ENCODE results near the gene NUP214.
A peak's percentile ranks its signal among the peaks of the same experiment; 100 is the strongest.

NUP214 gene

GRCh38 chr9:131091352-131091992, 33.9 kb upstream of the NUP214 start:
- Mint-ChIP-seq H3K4me1 (peaks cover 10% of the 10 kb centered on the region), H3K36me3 (ENCODE audit: low read depth) (no peaks in the 10 kb centered on the region), H3K4me3 (no peak overlapping the region), H3K27ac (no peak overlapping the region), H3K9me3 (no peaks in the 10 kb centered on the region), H3K27me3 (ENCODE audit: low read depth, poor library complexity) (peaks cover 21% of the 10 kb centered on the region)
- no peak for DNase-seq
- TF ChIP-seq CTCF (IDR thresholded peaks at IDR 0.05) = no peak

GRCh38 chr9:131092030-131092429, 33.4 kb upstream of the NUP214 start:
- Mint-ChIP-seq H3K4me1 (peaks cover 10% of the 10 kb centered on the region), H3K27me3 (ENCODE audit: low read depth, poor library complexity) (peaks cover 21% of the 10 kb centered on the region), H3K36me3 (ENCODE audit: low read depth) (no peaks in the 10 kb centered on the region), H3K4me3 (no peak overlapping the region), H3K9me3 (no peaks in the 10 kb centered on the region), H3K27ac (no peak overlapping the region)
- no peak for TF ChIP-seq CTCF (IDR thresholded peaks at IDR 0.05)
- DNase-seq = no peak

- Mint-ChIP-seq H3K36me3 (ENCODE audit: low read depth) (no peaks in the 10 kb centered on the region), H3K27ac (no peak overlapping the region), H3K27me3 (ENCODE audit: low read depth, poor library complexity) (peaks cover 18% of the 10 kb centered on the region), H3K4me3 (no peak overlapping the region), H3K4me1 (peaks cover 18% of the 10 kb centered on the region), H3K9me3 (no peaks in the 10 kb centered on the region)
- TF ChIP-seq CTCF (IDR thresholded peaks at IDR 0.05) = no peak
- DNase-seq = no peak
Measured at GRCh38 chr9:131092548-131093440, 32.6 kb upstream of the NUP214 start.

- Mint-ChIP-seq H3K36me3 (ENCODE audit: low read depth) (no peaks in the 10 kb centered on the region), H3K9me3 (no peaks in the 10 kb centered on the region), H3K4me3 (no peak overlapping the region), H3K27ac (no peak overlapping the region), H3K4me1 (peaks cover 29% of the 10 kb centered on the region), H3K27me3 (ENCODE audit: low read depth, poor library complexity) (peaks cover 18% of the 10 kb centered on the region)
- DNase-seq = no peak
- no peak for TF ChIP-seq CTCF (IDR thresholded peaks at IDR 0.05)
Measured at GRCh38 chr9:131094015-131094414, 31.4 kb upstream of the NUP214 start.

GRCh38 chr9:131094622-131095021, 30.8 kb upstream of the NUP214 start:
- H3K4me1 Mint-ChIP-seq = peaks cover 36% of the 10 kb centered on the region
- no peak overlapping the region for H3K27ac Mint-ChIP-seq
- no peak for DNase-seq

More at GRCh38 chr9:131094622-131095021, 30.8 kb upstream of the NUP214 start:
- H3K4me3 Mint-ChIP-seq = peak overlapping the region; percentile 21
- no peaks in the 10 kb centered on the region for H3K9me3 Mint-ChIP-seq
- TF ChIP-seq CTCF (IDR thresholded peaks at IDR 0.05) = no peak
- H3K36me3 Mint-ChIP-seq (ENCODE audit: low read depth) = no peaks in the 10 kb centered on the region
- H3K27me3 Mint-ChIP-seq (ENCODE audit: low read depth, poor library complexity) = peaks cover 18% of the 10 kb centered on the region

All from nephron progenitor cell (in vitro differentiated cells).